ENCODE data around the gene CCDC127.

GRCh38 chr5:218457-219291, 721 bp upstream of the CCDC127 start:
- TF ChIP-seq CTCF (IDR thresholded peaks at IDR 0.05) (no peak), EP300 (IDR thresholded peaks at IDR 0.05) (no peak), POLR2A (IDR thresholded peaks at IDR 0.05) (no peak)
